ENCODE results near the gene CEP55.

- TF ChIP-seq CTCF (IDR thresholded peaks at IDR 0.05; ENCODE audit: control extremely low read depth in 1 of 3, insufficient read depth in 1 of 3, low read depth in 1 of 3, low read length in 3 of 3) (no peak), SIN3A (conservative IDR thresholded peaks at IDR 0.05 in 1 of 2, IDR thresholded peaks at IDR 0.05 in 1 of 2; ENCODE audit: low read depth in 1 of 2, low read length in 2 of 2) (no peak), EZH2 (IDR thresholded peaks at IDR 0.05; ENCODE audit: low read depth, low read length, severe bottlenecking) (no peak), CEBPB (IDR thresholded peaks at IDR 0.05; ENCODE audit: low read depth, low read length) (no peak), SP4 (IDR thresholded peaks at IDR 0.05; ENCODE audit: low read length) (no peak), TBP (IDR thresholded peaks at IDR 0.05; ENCODE audit: low read depth, low read length) (no peak), POLR2A (IDR thresholded peaks at IDR 0.05; ENCODE audit: control extremely low read depth in 1 of 2, low read depth in 2 of 2, low read length in 2 of 2) (no peak), MAFK (IDR thresholded peaks at IDR 0.05; ENCODE audit: low read depth, low read length) (no peak), SIX5 (IDR thresholded peaks at IDR 0.05; ENCODE audit: low read depth, low read length) (no peak), POLR2AphosphoS5 (IDR thresholded peaks at IDR 0.05; ENCODE audit: low read depth, low read length) (no peak), SRF (IDR thresholded peaks at IDR 0.05; ENCODE audit: low read depth, low read length) (no peak), SP2 (IDR thresholded peaks at IDR 0.05; ENCODE audit: low read length) (no peak), E2F6 (IDR thresholded peaks at IDR 0.05) (no peak), TCF12 (IDR thresholded peaks at IDR 0.05; ENCODE audit: low read depth, low read length) (no peak)
These were observed 22.5 kb upstream of the CEP55 start for GRCh38 chr10:93473804-93474472.

Measured in H1 (cell line).